Ovary (tissue), 9 donors: ENCODE data around the gene PLEKHN1. TPM values are rescaled to one million over a fixed set of nuclear protein-coding genes. Genes with fewer than 3 reads are reported as not detected.

Experiments
- DNase-seq, 5 donors: peaks; one replicate each; pipeline ENCODE4 v3.0.0-alpha.2; 2019 to 2020
- H3K27ac ChIP-seq, 2 donors: fragments of 200-600 bp; one replicate each; pipeline versions ENCODE4 v1.5.1 to v1.8.0; 2019 to 2022
- H3K27me3 ChIP-seq: fragments of 200-600 bp; one replicate; pipeline ENCODE4 v1.8.0; 2022
- H3K36me3 ChIP-seq: fragments of 200-600 bp; sonication (generic); one replicate; pipeline ENCODE4 v1.5.1; 2019
- H3K4me1 ChIP-seq: one replicate; pipeline ENCODE4 v1.8.1; 2013; ENCODE audit warnings: mild to moderate bottlenecking, moderate library complexity; ENCODE audit not compliant: insufficient read depth
- H3K4me3 ChIP-seq: fragments of 200-600 bp; sonication (generic); one replicate; pipeline ENCODE4 v1.5.1; 2017
- H3K9me3 ChIP-seq, 2 donors: fragments of 200-600 bp in 1 of 2; sonication (generic) in 1 of 2; one replicate each; pipeline versions ENCODE4 v1.5.1 to v1.8.1; 2013 to 2019; ENCODE audit warnings: mild to moderate bottlenecking in 1 of 2, moderate library complexity in 1 of 2
- CTCF ChIP-seq, 3 donors: fragments of 450-650 bp in 2 of 3; fragments of 200-600 bp in 1 of 3; IDR thresholded peaks; one replicate each; pipeline versions ENCODE4 v1.5.1 to v1.8.0; 2016 to 2022; ENCODE audit warnings: antibody characterized with exemption in 3 of 3, mild to moderate bottlenecking in 1 of 3
- EP300 ChIP-seq: sonication (generic); formaldehyde crosslinking; IDR thresholded peaks from one replicate; pipeline ENCODE4 v1.6.1; 2017; ENCODE audit warnings: antibody characterized with exemption
- POLR2A ChIP-seq: fragments of 450-650 bp; IDR thresholded peaks from one replicate; pipeline ENCODE4 v1.6.1; 2017; ENCODE audit warnings: antibody characterized with exemption, mild to moderate bottlenecking, moderate library complexity
- WGBS, 3 donors: extraction: QIAGEN DNeasy Blood & Tissue Kit in 1 of 3; methylation state at CpG; one replicate each; pipeline versions ENCODE4 v1.1.5 to v1.1.7; 2013 to 2017; 5-methylcytosine and 5-hydroxymethylcytosine counted together
- intact Hi-C, 4 donors: fragments of 100-400 bp; cut with DNase I; formaldehyde crosslinking; loops; one replicate each; pipeline versions ENCODE4 v1.11.0 to v1.15.1; 2022 to 2023
- polyA plus RNA-seq, 2 donors: library from polyadenylated mRNA; stranded (reverse); fragments of 200-250 nt in 1 of 2; fragments of 350-450 nt in 1 of 2; fragmentation: Illumina TruSeq in 1 of 2; extraction: RNeasy Lipid Tissue Mini Kit (QIAGEN cat#74804) in 1 of 2; gene quantifications; one replicate each; pipeline ENCODE4 v1.2.3, GENCODE V29; 2013 to 2014
- total RNA-seq, 7 donors: library from RNA; depleted of rRNA in 2 of 7; stranded (reverse); fragments of >200 nt in 2 of 7; fragmentation: NEBNext Ultra II Directional in 3 of 7; extraction: Animal tissue kit (Norgen Biotek cat#: 25700) in 3 of 7; gene quantifications; one replicate each; pipeline versions ENCODE4 v1.1.0 to v1.2.4, GENCODE V29; 2016 to 2023
- donor health status: DM: no; HTN: no; CAD: no; lungs with moderate emphysema.
- donor health status: DM: no; HTN: no; CAD: no.
- donor health status: Bipolar disorder and iron deficiency.
- donor health status: DM: yes; HTN: yes; CAD: no.
- donor health status: DM: no; HTN: no; CAD: no.
- donor health status: DM: yes; HTN: yes; CAD: no.

The PLEKHN1 gene
- total and polyA plus RNA-seq, 9 donors, result 0.10 to 0.34 (median 0.16) TPM; not detected in 3

GRCh38 chr1:1020415-1021009, 54.2 kb downstream of the PLEKHN1 start:
- Histone ChIP-seq H3K4me1 (no peaks in the 10 kb centered on the region), H3K9me3 (no peaks in the 10 kb centered on the region), H3K27ac (no peak overlapping the region), H3K36me3 (no peaks in the 10 kb centered on the region), H3K4me3 (peak overlapping the region; percentile 64), H3K27me3 (no peaks in the 10 kb centered on the region)
- TF ChIP-seq POLR2A (no peak), CTCF (IDR thresholded peaks at IDR 0.05) (no peak), EP300 (no peak)
- intact Hi-C loops, result loop anchor here in 1 of 4 donors (10.0 kb wide), 1 partner anchor 214 kb away; the partner anchor contains the start of genes B3GALT6 and SDF4
- peak in 1 of 5 donors; percentile 67 for DNase-seq
- WGBS, 3 donors, result 0 to 4% (median 1%) methylated on average over 12 to 55 of the region's 59 CpGs

GRCh38 chr1:1021010-1021919, 55.0 kb downstream of the PLEKHN1 start:
- intact Hi-C loops, result loop anchor here in 1 of 4 donors (10.0 kb wide), 1 partner anchor 214 kb away; the partner anchor contains the start of genes B3GALT6 and SDF4
- TF ChIP-seq EP300, result no peak
- TF ChIP-seq POLR2A, result no peak
- no peak for TF ChIP-seq CTCF (IDR thresholded peaks at IDR 0.05)
- WGBS, 3 donors, result 39 to 45% (median 40%) methylated on average over 33 of the region's 33 CpGs
- DNase-seq, result peak in 4 of 5 donors; percentile 55 to 77 (median 72)
- no peaks in the 10 kb centered on the region for H3K36me3 ChIP-seq
- H3K27me3 ChIP-seq, result no peaks in the 10 kb centered on the region
- H3K4me3 ChIP-seq, result peak overlapping the region; percentile 64
- no peak overlapping the region for H3K27ac ChIP-seq
- H3K4me1 ChIP-seq, result no peaks in the 10 kb centered on the region
- H3K9me3 ChIP-seq, result no peaks in the 10 kb centered on the region

- no peaks in the 10 kb centered on the region for H3K4me1 ChIP-seq
- 91 to 95% (median 95%) methylated on average over 10 of the region's 10 CpGs for WGBS, 3 donors
- no peak overlapping the region for H3K4me3 ChIP-seq
- H3K27me3 ChIP-seq, result no peaks in the 10 kb centered on the region
- intact Hi-C loops, result loop anchor here in 1 of 4 donors (10.0 kb wide), 1 partner anchor 213 kb away; the partner anchor contains the start of genes B3GALT6 and SDF4
- no peak for DNase-seq
- TF ChIP-seq EP300 (no peak), POLR2A (no peak), CTCF (IDR thresholded peaks at IDR 0.05) (no peak)
- no peaks in the 10 kb centered on the region for H3K36me3 ChIP-seq
- H3K27ac ChIP-seq, result no peak overlapping the region
- no peaks in the 10 kb centered on the region for H3K9me3 ChIP-seq
Measured at GRCh38 chr1:1021920-1022259, 55.6 kb downstream of the PLEKHN1 start.

GRCh38 chr1:1022302-1023009, 56.2 kb downstream of the PLEKHN1 start:
- Histone ChIP-seq H3K27ac (no peak overlapping the region), H3K36me3 (no peaks in the 10 kb centered on the region), H3K9me3 (no peaks in the 10 kb centered on the region), H3K27me3 (no peaks in the 10 kb centered on the region), H3K4me1 (no peaks in the 10 kb centered on the region), H3K4me3 (no peak overlapping the region)
- intact Hi-C loops, result loop anchor here in 1 of 4 donors (10.0 kb wide), 1 partner anchor 212 kb away; the partner anchor contains the start of genes B3GALT6 and SDF4
- 89 to 92% (median 90%) methylated on average over 27 of the region's 27 CpGs for WGBS, 3 donors
- TF ChIP-seq CTCF (IDR thresholded peaks at IDR 0.05) (no peak), POLR2A (no peak), EP300 (no peak)
- DNase-seq, result no peak
